ENCODE measurements around the gene NCF4. TPM values are rescaled to one million over a fixed set of nuclear protein-coding genes. Genes with fewer than 3 reads are reported as not detected.

NCF4 gene
- total and polyA plus RNA-seq, 2 donors (not counting 1 experiment from before 2014, with no cell fraction given) = 118 to 175 TPM

DNA sequence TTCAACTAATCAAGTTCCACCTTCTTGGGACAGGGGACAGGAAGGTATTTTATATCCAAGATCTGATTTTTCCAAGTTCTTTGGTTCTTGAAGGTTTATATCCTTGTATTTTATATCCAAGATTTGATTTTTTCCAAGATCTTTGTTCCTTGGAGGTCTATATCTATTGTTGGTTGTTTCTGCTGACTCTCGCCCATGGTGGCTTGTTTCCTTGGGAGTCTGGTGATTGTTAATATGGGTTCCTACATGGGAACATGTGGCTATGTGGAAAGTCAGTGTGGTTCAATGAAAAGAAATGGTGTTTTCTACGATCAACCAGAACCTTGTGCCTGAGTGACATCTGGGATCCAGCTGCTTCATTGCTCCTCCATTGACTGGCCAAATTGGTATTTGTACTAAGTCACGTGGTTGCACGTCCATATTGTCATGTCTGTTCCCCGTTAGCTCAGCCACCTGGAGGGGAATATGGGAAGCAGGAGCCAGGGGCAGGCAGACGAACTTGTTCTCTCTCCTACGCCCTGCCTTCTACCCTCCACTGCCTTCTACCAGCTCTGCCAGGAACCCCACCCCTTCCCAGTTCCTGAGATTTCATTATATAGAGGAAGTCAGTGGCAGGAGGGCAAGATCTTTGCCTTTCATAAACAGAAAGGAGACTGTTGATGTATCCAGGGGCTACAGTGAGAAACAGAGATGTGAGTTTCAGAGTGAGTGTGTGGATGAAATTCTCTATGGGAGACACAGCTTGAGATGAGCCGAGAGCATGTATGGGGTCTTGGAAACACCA lies 41.5 kb downstream of the NCF4 start:
- ATAC-seq (ENCODE audit: low read depth) = no peak
- ChIA-PET POLR2A (no interaction called here), CTCF (no interaction called here)
- Mint-ChIP-seq H3K27ac (no peak overlapping the region), H3K27me3 (peaks cover 14% of the 10 kb centered on the region), H3K4me1 (peaks cover 4% of the 10 kb centered on the region), H3K4me3 (no peak overlapping the region), H3K9me3 (ENCODE audit: insufficient read depth) (no peaks in the 10 kb centered on the region)
- H2AFZ ChIP-seq (ENCODE audit: insufficient read depth, low read depth, low read length, poor library complexity, severe bottlenecking) = no peak overlapping the region
- no peaks in the 10 kb centered on the region for H4K20me1 ChIP-seq (ENCODE audit: control insufficient read depth, insufficient read depth, low read length, poor library complexity, severe bottlenecking)
- intact Hi-C loops (cut with micrococcal nuclease) = no loop called here
- no peak overlapping the region for H3K27ac ChIP-seq (ENCODE audit: low read length in 2 of 2)
- 98% methylated on average over 6 of the region's 8 CpGs for WGBS (ENCODE audit: insufficient coverage)
- DNase-seq = no peak
- H3K4me1 ChIP-seq (ENCODE audit: control insufficient read depth in 2 of 2, insufficient read depth in 2 of 2, low read length in 2 of 2) = no peaks in the 10 kb centered on the region
- peaks cover 0 to 8% (median 4%) of the 10 kb centered on the region in 3 donors for H3K9me3 ChIP-seq (ENCODE audit: control extremely low read depth in 1 of 3, control insufficient read depth in 2 of 3, insufficient read depth in 1 of 3, low read length in 2 of 3)
- no peak overlapping the region for H3K4me3 ChIP-seq (ENCODE audit: control extremely low read depth in 1 of 5, extremely low read depth in 1 of 5, insufficient read depth in 1 of 5, low read depth in 2 of 5, low read length in 4 of 5)
- no peak overlapping the region for H3K4me2 ChIP-seq (replicated peaks; ENCODE audit: low read depth, low read length, poor library complexity, severe bottlenecking)
- no peaks in the 10 kb centered on the region for H3K79me2 ChIP-seq (ENCODE audit: control insufficient read depth, insufficient read depth, low read length)
- H3K27me3 ChIP-seq (replicated peaks in 1 of 4; ENCODE audit: control extremely low read depth in 1 of 4, control insufficient read depth in 3 of 4, insufficient read depth in 4 of 4, low read length in 3 of 4) = peaks cover 0 to 10% (median 5%) of the 10 kb centered on the region in 4 experiments
- no peak overlapping the region for H3K9ac ChIP-seq (ENCODE audit: low read length)
- no peaks in the 10 kb centered on the region for H3K36me3 ChIP-seq (replicated peaks in 1 of 2; ENCODE audit: control extremely low read depth in 1 of 2, control insufficient read depth in 1 of 2, extremely low read depth in 1 of 2, insufficient read depth in 2 of 2, low read length in 1 of 2)
- no peak for TF ChIP-seq EZH2 (IDR thresholded peaks at IDR 0.05; ENCODE audit: borderline replicate concordance, insufficient read depth, low read depth, low read length, poor library complexity, severe bottlenecking)
- TF ChIP-seq, protein P1, sequence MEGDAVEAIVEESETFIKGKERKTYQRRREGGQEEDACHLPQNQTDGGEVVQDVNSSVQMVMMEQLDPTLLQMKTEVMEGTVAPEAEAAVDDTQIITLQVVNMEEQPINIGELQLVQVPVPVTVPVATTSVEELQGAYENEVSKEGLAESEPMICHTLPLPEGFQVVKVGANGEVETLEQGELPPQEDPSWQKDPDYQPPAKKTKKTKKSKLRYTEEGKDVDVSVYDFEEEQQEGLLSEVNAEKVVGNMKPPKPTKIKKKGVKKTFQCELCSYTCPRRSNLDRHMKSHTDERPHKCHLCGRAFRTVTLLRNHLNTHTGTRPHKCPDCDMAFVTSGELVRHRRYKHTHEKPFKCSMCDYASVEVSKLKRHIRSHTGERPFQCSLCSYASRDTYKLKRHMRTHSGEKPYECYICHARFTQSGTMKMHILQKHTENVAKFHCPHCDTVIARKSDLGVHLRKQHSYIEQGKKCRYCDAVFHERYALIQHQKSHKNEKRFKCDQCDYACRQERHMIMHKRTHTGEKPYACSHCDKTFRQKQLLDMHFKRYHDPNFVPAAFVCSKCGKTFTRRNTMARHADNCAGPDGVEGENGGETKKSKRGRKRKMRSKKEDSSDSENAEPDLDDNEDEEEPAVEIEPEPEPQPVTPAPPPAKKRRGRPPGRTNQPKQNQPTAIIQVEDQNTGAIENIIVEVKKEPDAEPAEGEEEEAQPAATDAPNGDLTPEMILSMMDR (IDR thresholded peaks at IDR 0.05) = no peak

DNA sequence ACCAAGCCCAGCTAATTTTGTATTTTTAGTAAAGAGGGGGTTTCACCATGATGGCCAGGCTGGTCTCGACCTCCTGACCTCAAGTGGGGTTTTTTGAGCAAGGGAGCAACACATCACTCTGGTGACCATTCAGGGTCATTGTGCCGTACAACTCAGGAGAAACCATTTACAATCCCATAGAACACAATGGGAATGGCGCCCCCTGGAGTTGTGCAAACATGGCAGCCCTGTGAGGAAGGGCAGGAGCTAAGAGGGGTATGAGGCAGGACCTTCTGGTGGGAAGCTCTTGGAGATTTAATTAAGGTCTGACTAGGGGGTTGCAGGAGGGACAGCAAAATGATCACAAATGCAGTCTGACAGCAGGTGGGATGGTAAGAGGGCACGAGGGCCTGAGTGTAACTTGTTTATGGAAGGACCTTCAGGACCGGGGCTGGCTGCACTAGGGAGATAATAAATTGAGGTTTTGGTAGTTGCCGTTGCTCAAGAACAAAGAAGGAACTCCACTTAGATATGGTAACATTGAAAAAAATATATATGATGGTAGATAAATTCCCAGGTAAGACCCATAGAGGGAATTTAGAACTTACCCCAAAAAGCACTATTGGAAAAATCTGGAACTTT lies 43.6 kb downstream of the NCF4 start:
- ATAC-seq (ENCODE audit: low read depth) = no peak
- WGBS (ENCODE audit: insufficient coverage) = 64% methylated on average over 4 of the region's 6 CpGs
- TF ChIP-seq, protein P1 (IDR thresholded peaks at IDR 0.05) = no peak
- no peak for TF ChIP-seq EZH2 (IDR thresholded peaks at IDR 0.05; ENCODE audit: borderline replicate concordance, insufficient read depth, low read depth, low read length, poor library complexity, severe bottlenecking)

More for the DNA sequence above, 43.6 kb downstream of the NCF4 start:
- H2AFZ ChIP-seq (ENCODE audit: insufficient read depth, low read depth, low read length, poor library complexity, severe bottlenecking) = no peak overlapping the region
- H3K27ac ChIP-seq (ENCODE audit: low read length in 2 of 2) = no peak overlapping the region
- CTCF ChIA-PET = interaction anchor here (0.6 to 0.7 kb wide), 2 partner anchors 332 to 852 kb away, joined by 3 to 4 read pairs; no protein-coding TSS in a partner anchor
- no peak overlapping the region for H3K4me2 ChIP-seq (replicated peaks; ENCODE audit: low read depth, low read length, poor library complexity, severe bottlenecking)
- peaks cover 4% of the 10 kb centered on the region for H3K4me1 Mint-ChIP-seq
- intact Hi-C loops (cut with micrococcal nuclease) = no loop called here
- H3K27ac Mint-ChIP-seq = no peak overlapping the region
- DNase-seq = no peak
- no peak overlapping the region for H3K4me3 Mint-ChIP-seq
- H3K9ac ChIP-seq (ENCODE audit: low read length) = no peak overlapping the region
- POLR2A ChIA-PET = no interaction called here
- no peak overlapping the region for H3K4me3 ChIP-seq (ENCODE audit: control extremely low read depth in 1 of 5, extremely low read depth in 1 of 5, insufficient read depth in 1 of 5, low read depth in 2 of 5, low read length in 4 of 5)
- H3K9me3 Mint-ChIP-seq (ENCODE audit: insufficient read depth) = no peaks in the 10 kb centered on the region
- peaks cover 21% of the 10 kb centered on the region for H3K27me3 Mint-ChIP-seq
- H3K79me2 ChIP-seq (ENCODE audit: control insufficient read depth, insufficient read depth, low read length) = no peaks in the 10 kb centered on the region
- no peaks in the 10 kb centered on the region for H3K4me1 ChIP-seq (ENCODE audit: control insufficient read depth in 2 of 2, insufficient read depth in 2 of 2, low read length in 2 of 2)
- H3K36me3 ChIP-seq (replicated peaks in 1 of 2; ENCODE audit: control extremely low read depth in 1 of 2, control insufficient read depth in 1 of 2, extremely low read depth in 1 of 2, insufficient read depth in 2 of 2, low read length in 1 of 2) = no peaks in the 10 kb centered on the region
- no peaks in the 10 kb centered on the region for H4K20me1 ChIP-seq (ENCODE audit: control insufficient read depth, insufficient read depth, low read length, poor library complexity, severe bottlenecking)
- H3K27me3 ChIP-seq (replicated peaks in 1 of 4; ENCODE audit: control extremely low read depth in 1 of 4, control insufficient read depth in 3 of 4, insufficient read depth in 4 of 4, low read length in 3 of 4) = peaks cover 0 to 10% (median 7%) of the 10 kb centered on the region in 4 experiments
- H3K9me3 ChIP-seq (ENCODE audit: control extremely low read depth in 1 of 3, control insufficient read depth in 2 of 3, insufficient read depth in 1 of 3, low read length in 2 of 3) = peaks cover 1 to 4% (median 3%) of the 10 kb centered on the region in 3 donors

Measured in B cell (primary cell).